Jurkat, Clone E6-1 (cell line): ENCODE data around the gene SYCN.
"Not testable (repeated sequence)": the region's sequence is repeated elsewhere in the genome, so short reads cannot be mapped to it uniquely, and the experiment has no call there.

Experiments used
- DNase-seq: peaks from one replicate; pipeline ENCODE4 v3.0.0-alpha.2; 2011; ENCODE audit warnings: low read depth, low spot score
- H3K4me3 ChIP-seq: 2 replicates; pipeline ENCODE4 v1.5.1; 2011; ENCODE audit warnings: mild to moderate bottlenecking, low read length, control low read depth, moderate library complexity

SYCN gene

GRCh38 chr19:39232708-39233107 is 28.6 kb upstream of the SYCN start:
- no peak for DNase-seq
- no peak overlapping the region for H3K4me3 ChIP-seq

- no peak for DNase-seq
- H3K4me3 ChIP-seq: no peak overlapping the region
These were observed 26.2 kb upstream of the SYCN start for GRCh38 chr19:39230096-39230764.

GRCh38 chr19:39224910-39225309 is 20.8 kb upstream of the SYCN start:
- no peak for DNase-seq

GRCh38 chr19:39223703-39224279 is 19.7 kb upstream of the SYCN start:
- peak; percentile 35 for DNase-seq
- no peak overlapping the region for H3K4me3 ChIP-seq

More at GRCh38 chr19:39224910-39225309, 20.8 kb upstream of the SYCN start:
- no peak overlapping the region for H3K4me3 ChIP-seq

GRCh38 chr19:39219108-39219507 is 15.0 kb upstream of the SYCN start:
- not testable (repeated sequence) for DNase-seq, H3K4me3 ChIP-seq

- H3K4me3 ChIP-seq: no peak overlapping the region
- DNase-seq: no peak
These were observed 14.4 kb upstream of the SYCN start for GRCh38 chr19:39218230-39219007.

GRCh38 chr19:39217094-39217493 is 13.0 kb upstream of the SYCN start:
- H3K4me3 ChIP-seq: no peak overlapping the region
- DNase-seq: no peak

GRCh38 chr19:39215323-39215722 is 11.3 kb upstream of the SYCN start:
- not testable (repeated sequence) for H3K4me3 ChIP-seq

GRCh38 chr19:39212375-39212742 is 8.3 kb upstream of the SYCN start:
- H3K4me3 ChIP-seq: no peak overlapping the region
- DNase-seq: peak; percentile 57

More at GRCh38 chr19:39215323-39215722, 11.3 kb upstream of the SYCN start:
- DNase-seq: not testable (repeated sequence)

- no peak overlapping the region for H3K4me3 ChIP-seq
- DNase-seq: no peak
These were observed 7.8 kb upstream of the SYCN start for GRCh38 chr19:39211731-39212374.

- DNase-seq: no peak
- no peak overlapping the region for H3K4me3 ChIP-seq
These were observed 5.1 kb upstream of the SYCN start for GRCh38 chr19:39209196-39209595.

GRCh38 chr19:39208175-39208795 is 4.2 kb upstream of the SYCN start:
- DNase-seq: no peak
- no peak overlapping the region for H3K4me3 ChIP-seq

GRCh38 chr19:39207293-39207836 is 3.3 kb upstream of the SYCN start:
- no peak for DNase-seq
- no peak overlapping the region for H3K4me3 ChIP-seq

- H3K4me3 ChIP-seq: no peak overlapping the region
These were observed 2.1 kb upstream of the SYCN start for GRCh38 chr19:39206122-39206521.

GRCh38 chr19:39205449-39205764 is 1.3 kb upstream of the SYCN start:
- H3K4me3 ChIP-seq: no peak overlapping the region
- no peak for DNase-seq

More at GRCh38 chr19:39206122-39206521, 2.1 kb upstream of the SYCN start:
- DNase-seq: no peak

- no peak for DNase-seq
- H3K4me3 ChIP-seq: no peak overlapping the region
These were observed 1.1 kb downstream of the SYCN start for GRCh38 chr19:39202998-39203355.

- DNase-seq: no peak
These were observed 3.3 kb downstream of the SYCN start for GRCh38 chr19:39200803-39201115.

GRCh38 chr19:39200066-39200802 is 3.8 kb downstream of the SYCN start:
- no peak overlapping the region for H3K4me3 ChIP-seq
- DNase-seq: no peak

More at GRCh38 chr19:39200803-39201115, 3.3 kb downstream of the SYCN start:
- no peak overlapping the region for H3K4me3 ChIP-seq

- H3K4me3 ChIP-seq: no peak overlapping the region
- DNase-seq: no peak
These were observed 5.0 kb downstream of the SYCN start for GRCh38 chr19:39199025-39199424.
